BJ (cell line): ENCODE results near the gene RGS9. TPM values are rescaled to one million over a fixed set of nuclear protein-coding genes. Genes with fewer than 3 reads are reported as not detected.

Source experiments
- CTCF ChIA-PET: fragments of 350-600 bp; formaldehyde crosslinking; extraction: SDS; loops from one replicate; lab custom pipeline; 2021; ENCODE audit warnings: antibody characterized with exemption, inconsistent platforms; lab: Yijun Ruan, JAX
- POLR2A ChIA-PET: fragments of 300-600 bp; sonication (Branson Sonifier 250); formaldehyde crosslinking; extraction: SDS; loops from one replicate; lab custom pipeline; 2021; ENCODE audit warnings: antibody characterized with exemption; lab: Charles Lee
- DNase-seq: peaks from one replicate; pipeline ENCODE4 v3.0.0-alpha.2; 2011; ENCODE audit warnings: low read depth
- H3K27me3 ChIP-seq: 2 replicates; pipeline ENCODE4 v1.6.0; 2011; ENCODE audit warnings: low read length; ENCODE audit not compliant: control insufficient read depth, insufficient read depth
- H3K36me3 ChIP-seq: 2 replicates; pipeline ENCODE4 v1.5.1; 2011; ENCODE audit warnings: low read length; ENCODE audit not compliant: control insufficient read depth, insufficient read depth
- H3K4me3 ChIP-seq: 2 replicates; pipeline ENCODE4 v1.5.1; 2011; ENCODE audit warnings: low read depth, mild to moderate bottlenecking, control low read depth, low read length
- polyA plus RNA-seq: library from polyadenylated mRNA; depleted of rRNA; stranded (reverse); fragments of >200 nt; gene quantifications from 2 replicates; pipeline ENCODE4 v1.2.3, GENCODE V29; 2011
- TF ChIP-seq, protein P1 (sequence below): IDR thresholded peaks from 2 replicates; pipeline ENCODE4 v1.5.1; 2011; ENCODE audit warnings: low read depth, mild to moderate bottlenecking, control low read depth, inconsistent platforms, low read length, moderate library complexity; ENCODE audit not compliant: insufficient read depth

The RGS9 gene
- polyA plus RNA-seq, 1 experiment = 1.6 TPM

GRCh38 chr17:65103896-65104295 lies 33.3 kb upstream of the RGS9 start:
- DNase-seq = no peak
- CTCF ChIA-PET = interaction anchor here (1.1 to 2.3 kb wide), 2 partner anchors 10 to 33 kb away, joined by 3 to 6 read pairs; no protein-coding TSS in a partner anchor

DNA sequence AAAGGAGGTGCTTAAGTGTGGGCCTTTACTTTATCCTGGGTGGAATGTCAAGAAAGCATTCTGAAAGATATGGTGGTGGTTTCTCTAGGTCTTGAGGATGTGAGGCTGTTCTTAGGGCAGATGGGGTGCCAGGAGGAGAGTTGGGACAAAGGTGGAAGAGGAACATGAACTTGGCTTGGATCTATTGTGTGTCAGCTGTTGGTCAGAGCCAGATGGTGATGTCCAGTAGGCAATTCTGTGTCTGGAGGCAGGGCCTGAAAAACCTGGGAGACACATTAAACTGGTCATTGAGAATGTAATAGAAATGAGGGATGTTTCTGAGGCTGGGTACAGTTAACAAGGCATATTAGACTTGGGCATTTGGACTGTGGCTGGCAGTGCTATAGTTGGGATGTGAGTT lies 32.6 kb upstream of the RGS9 start:
- H3K4me3 ChIP-seq = no peak overlapping the region
- no peaks in the 10 kb centered on the region for H3K27me3 ChIP-seq
- TF ChIP-seq, protein P1, sequence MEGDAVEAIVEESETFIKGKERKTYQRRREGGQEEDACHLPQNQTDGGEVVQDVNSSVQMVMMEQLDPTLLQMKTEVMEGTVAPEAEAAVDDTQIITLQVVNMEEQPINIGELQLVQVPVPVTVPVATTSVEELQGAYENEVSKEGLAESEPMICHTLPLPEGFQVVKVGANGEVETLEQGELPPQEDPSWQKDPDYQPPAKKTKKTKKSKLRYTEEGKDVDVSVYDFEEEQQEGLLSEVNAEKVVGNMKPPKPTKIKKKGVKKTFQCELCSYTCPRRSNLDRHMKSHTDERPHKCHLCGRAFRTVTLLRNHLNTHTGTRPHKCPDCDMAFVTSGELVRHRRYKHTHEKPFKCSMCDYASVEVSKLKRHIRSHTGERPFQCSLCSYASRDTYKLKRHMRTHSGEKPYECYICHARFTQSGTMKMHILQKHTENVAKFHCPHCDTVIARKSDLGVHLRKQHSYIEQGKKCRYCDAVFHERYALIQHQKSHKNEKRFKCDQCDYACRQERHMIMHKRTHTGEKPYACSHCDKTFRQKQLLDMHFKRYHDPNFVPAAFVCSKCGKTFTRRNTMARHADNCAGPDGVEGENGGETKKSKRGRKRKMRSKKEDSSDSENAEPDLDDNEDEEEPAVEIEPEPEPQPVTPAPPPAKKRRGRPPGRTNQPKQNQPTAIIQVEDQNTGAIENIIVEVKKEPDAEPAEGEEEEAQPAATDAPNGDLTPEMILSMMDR = no peak
- POLR2A ChIA-PET = interaction anchor here (1.2 kb wide), 1 partner anchor 48 kb away, joined by 3 read pairs; the partner anchor contains the start of gene GNA13
- CTCF ChIA-PET = interaction anchor here (1.3 to 2.3 kb wide), 2 partner anchors 10 to 32 kb away, joined by 4 to 6 read pairs; partner anchors contain the start of gene RGS9
- no peak for DNase-seq
- H3K36me3 ChIP-seq = no peaks in the 10 kb centered on the region

More at GRCh38 chr17:65103896-65104295, 33.3 kb upstream of the RGS9 start:
- Histone ChIP-seq H3K27me3 (no peaks in the 10 kb centered on the region), H3K36me3 (no peaks in the 10 kb centered on the region), H3K4me3 (no peak overlapping the region)
- POLR2A ChIA-PET = interaction anchor here (1.2 kb wide), 1 partner anchor 47 kb away, joined by 3 read pairs; the partner anchor contains the start of gene GNA13
- TF ChIP-seq, protein P1 = no peak

DNA sequence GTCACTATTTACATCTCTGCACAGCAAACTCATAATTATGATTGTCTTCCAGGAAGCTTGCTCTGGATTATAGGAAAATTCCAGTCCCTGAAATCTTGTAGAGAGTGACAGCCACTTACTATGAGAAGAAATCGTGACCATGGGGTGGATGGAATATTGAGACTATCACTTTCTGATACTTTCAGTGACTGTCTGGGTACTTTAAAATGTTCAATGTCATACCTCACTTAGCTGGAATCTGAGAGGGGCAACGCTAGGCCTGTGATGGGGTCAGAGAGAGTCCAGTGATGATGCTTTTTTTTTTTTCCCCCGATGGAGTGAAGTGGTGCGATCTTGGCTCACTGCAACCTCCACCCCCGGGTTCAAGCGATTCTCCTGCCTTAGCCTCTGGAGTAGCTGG lies 32.2 kb upstream of the RGS9 start:
- Histone ChIP-seq H3K27me3 (no peaks in the 10 kb centered on the region), H3K4me3 (no peak overlapping the region), H3K36me3 (no peaks in the 10 kb centered on the region)
- CTCF ChIA-PET = interaction anchor here (0.9 to 2.3 kb wide), 4 partner anchors 11 to 95 kb away, joined by 3 to 6 read pairs (median 4); partner anchors contain the start of gene RGS9
- TF ChIP-seq, protein P1 = no peak
- POLR2A ChIA-PET = no interaction called here
- no peak for DNase-seq

GRCh38 chr17:65108152-65108551 lies 29.0 kb upstream of the RGS9 start:
- CTCF ChIA-PET = no interaction called here
- H3K36me3 ChIP-seq = no peaks in the 10 kb centered on the region
- no peak overlapping the region for H3K4me3 ChIP-seq
- no peak for DNase-seq
- TF ChIP-seq, protein P1 = no peak
- POLR2A ChIA-PET = no interaction called here
- no peaks in the 10 kb centered on the region for H3K27me3 ChIP-seq

DNA sequence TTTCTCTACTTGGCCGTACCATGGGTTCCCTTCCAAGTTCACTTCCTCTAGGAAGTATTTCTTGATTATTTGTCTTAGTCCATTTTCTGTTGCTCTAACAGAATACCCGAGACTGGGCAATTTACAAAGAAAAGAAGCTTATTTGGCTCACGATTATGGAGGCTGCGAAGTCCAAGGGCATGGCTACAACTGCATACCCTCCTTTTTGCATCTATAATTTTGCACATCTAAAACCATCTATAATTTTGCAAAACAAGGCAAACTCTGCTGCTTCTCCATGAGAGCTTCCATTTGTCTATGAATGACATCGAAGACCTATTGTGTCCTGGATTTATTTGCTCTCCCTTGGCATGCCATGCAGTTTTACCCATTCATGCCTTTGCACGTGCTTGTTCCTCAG lies 27.6 kb upstream of the RGS9 start:
- no peaks in the 10 kb centered on the region for H3K27me3 ChIP-seq
- POLR2A ChIA-PET = no interaction called here
- no peak for DNase-seq
- H3K4me3 ChIP-seq = no peak overlapping the region
- CTCF ChIA-PET = interaction anchor here (1.2 kb wide), 1 partner anchor 9 kb away, joined by 7 read pairs; no protein-coding TSS in a partner anchor
- H3K36me3 ChIP-seq = no peaks in the 10 kb centered on the region
- TF ChIP-seq, protein P1 = no peak
